Parathyroid adenoma (tissue), 2 donors: ENCODE results near the gene NRP2.

Experiments
- H2AFZ ChIP-seq: fragments of 300-600 bp; sonication (generic); one replicate; pipeline ENCODE4 v1.7.0; 2017; ENCODE audit warnings: antibody characterized with exemption, mild to moderate bottlenecking
- H3K27ac ChIP-seq: fragments of 300-600 bp; sonication (generic); one replicate; pipeline ENCODE4 v1.7.0; 2017
- H3K27me3 ChIP-seq: fragments of 300-600 bp; sonication (generic); one replicate; pipeline ENCODE4 v1.7.0; 2017; ENCODE audit warnings: low read length; ENCODE audit not compliant: control insufficient read depth, insufficient read depth
- H3K36me3 ChIP-seq: fragments of 300-600 bp; sonication (generic); one replicate; pipeline ENCODE4 v1.7.0; 2017; ENCODE audit warnings: low read length; ENCODE audit not compliant: control insufficient read depth, insufficient read depth
- H3K4me1 ChIP-seq: fragments of 300-600 bp; sonication (generic); one replicate; pipeline ENCODE4 v1.7.0; 2017; ENCODE audit warnings: control low read depth
- H3K4me2 ChIP-seq: fragments of 300-600 bp; sonication (generic); one replicate; pipeline ENCODE4 v1.7.0; 2017; ENCODE audit warnings: low read length
- H3K4me3 ChIP-seq: fragments of 300-600 bp; sonication (generic); one replicate; pipeline ENCODE4 v1.7.0; 2017; ENCODE audit warnings: low read depth, low read length
- H3K79me2 ChIP-seq: fragments of 300-600 bp; sonication (generic); one replicate; pipeline ENCODE4 v1.7.0; 2017; ENCODE audit warnings: control low read depth
- H3K9ac ChIP-seq: fragments of 300-600 bp; sonication (generic); one replicate; pipeline ENCODE4 v1.7.0; 2017; ENCODE audit warnings: mild to moderate bottlenecking
- H3K9me3 ChIP-seq: fragments of 300-600 bp; sonication (generic); one replicate; pipeline ENCODE4 v1.7.0; 2017; ENCODE audit warnings: low read length; ENCODE audit not compliant: control insufficient read depth
- TF ChIP-seq, protein P1 (sequence below): fragments of 300-600 bp; sonication (generic); IDR thresholded peaks from one replicate; pipeline ENCODE4 v1.7.0; 2017; ENCODE audit warnings: antibody characterized with exemption, mild to moderate bottlenecking
- donor health status: primary hyperparathyroidism.

Gene NRP2

DNA sequence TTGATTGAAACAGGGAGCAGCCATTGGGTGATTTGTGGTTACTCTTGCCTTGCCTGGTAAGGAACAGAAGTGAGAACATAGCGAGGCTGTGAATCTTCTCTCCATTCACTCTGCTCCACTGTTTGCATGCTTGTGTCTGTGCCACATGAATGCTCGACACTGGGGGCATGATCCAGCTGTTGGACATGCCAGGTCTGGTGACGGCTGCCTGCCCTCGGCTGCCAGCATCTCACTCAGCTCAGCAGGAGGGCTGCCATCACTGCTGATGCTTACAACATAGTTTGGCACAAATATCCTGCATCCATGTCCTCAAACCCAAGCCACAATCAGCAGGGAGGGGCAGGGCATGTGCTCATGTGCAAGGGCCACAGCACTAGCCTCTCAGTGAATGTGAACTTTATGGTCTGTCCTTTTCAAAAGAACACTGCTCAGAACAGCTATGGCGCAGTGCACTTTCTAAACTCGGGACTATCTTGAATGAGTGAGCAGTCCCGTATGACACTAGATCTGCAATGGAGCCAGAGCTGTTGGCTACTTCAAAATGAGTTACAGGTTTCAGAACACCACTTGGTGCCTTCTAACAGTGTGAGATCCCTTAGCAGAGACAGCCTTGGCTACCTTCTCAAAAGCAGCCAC, 126.3 kb downstream of the NRP2 start:
- H3K4me1 ChIP-seq: no peaks in the 10 kb centered on the region

DNA sequence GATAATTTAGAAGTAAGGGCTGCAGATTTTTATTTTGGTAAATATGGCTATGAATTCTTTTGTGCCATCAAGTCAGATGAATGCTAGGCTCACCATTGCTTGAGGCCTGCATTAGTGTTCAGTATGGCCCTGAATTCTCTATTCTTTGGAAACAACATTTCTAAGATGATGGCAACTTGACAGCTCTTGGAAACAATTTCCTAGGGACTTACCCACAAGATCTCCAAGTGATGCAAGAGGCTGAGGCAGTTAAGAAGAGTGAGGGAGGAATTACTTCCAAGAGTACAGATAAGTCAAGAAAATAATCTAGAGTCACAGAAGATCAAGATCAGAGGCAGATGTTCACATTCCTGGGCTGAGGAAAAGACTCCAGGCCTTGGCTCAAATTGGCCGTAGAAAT, 129.1 kb downstream of the NRP2 start:
- Histone ChIP-seq H3K9me3 (no peaks in the 10 kb centered on the region), H3K4me3 (no peak overlapping the region), H3K36me3 (no peaks in the 10 kb centered on the region), H3K27ac (no peak overlapping the region), H3K4me1 (no peaks in the 10 kb centered on the region), H3K9ac (no peak overlapping the region), H3K27me3 (no peaks in the 10 kb centered on the region), H3K4me2 (no peak overlapping the region), H2AFZ (no peak overlapping the region), H3K79me2 (no peaks in the 10 kb centered on the region)
- TF ChIP-seq, protein P1, sequence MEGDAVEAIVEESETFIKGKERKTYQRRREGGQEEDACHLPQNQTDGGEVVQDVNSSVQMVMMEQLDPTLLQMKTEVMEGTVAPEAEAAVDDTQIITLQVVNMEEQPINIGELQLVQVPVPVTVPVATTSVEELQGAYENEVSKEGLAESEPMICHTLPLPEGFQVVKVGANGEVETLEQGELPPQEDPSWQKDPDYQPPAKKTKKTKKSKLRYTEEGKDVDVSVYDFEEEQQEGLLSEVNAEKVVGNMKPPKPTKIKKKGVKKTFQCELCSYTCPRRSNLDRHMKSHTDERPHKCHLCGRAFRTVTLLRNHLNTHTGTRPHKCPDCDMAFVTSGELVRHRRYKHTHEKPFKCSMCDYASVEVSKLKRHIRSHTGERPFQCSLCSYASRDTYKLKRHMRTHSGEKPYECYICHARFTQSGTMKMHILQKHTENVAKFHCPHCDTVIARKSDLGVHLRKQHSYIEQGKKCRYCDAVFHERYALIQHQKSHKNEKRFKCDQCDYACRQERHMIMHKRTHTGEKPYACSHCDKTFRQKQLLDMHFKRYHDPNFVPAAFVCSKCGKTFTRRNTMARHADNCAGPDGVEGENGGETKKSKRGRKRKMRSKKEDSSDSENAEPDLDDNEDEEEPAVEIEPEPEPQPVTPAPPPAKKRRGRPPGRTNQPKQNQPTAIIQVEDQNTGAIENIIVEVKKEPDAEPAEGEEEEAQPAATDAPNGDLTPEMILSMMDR: no peak

More for the DNA sequence above, 126.3 kb downstream of the NRP2 start:
- Histone ChIP-seq H3K9me3 (no peaks in the 10 kb centered on the region), H3K79me2 (no peaks in the 10 kb centered on the region), H3K4me2 (no peak overlapping the region), H3K9ac (no peak overlapping the region), H3K4me3 (no peak overlapping the region), H3K27me3 (no peaks in the 10 kb centered on the region), H3K27ac (no peak overlapping the region), H2AFZ (no peak overlapping the region), H3K36me3 (no peaks in the 10 kb centered on the region)
- TF ChIP-seq, protein P1: no peak

DNA sequence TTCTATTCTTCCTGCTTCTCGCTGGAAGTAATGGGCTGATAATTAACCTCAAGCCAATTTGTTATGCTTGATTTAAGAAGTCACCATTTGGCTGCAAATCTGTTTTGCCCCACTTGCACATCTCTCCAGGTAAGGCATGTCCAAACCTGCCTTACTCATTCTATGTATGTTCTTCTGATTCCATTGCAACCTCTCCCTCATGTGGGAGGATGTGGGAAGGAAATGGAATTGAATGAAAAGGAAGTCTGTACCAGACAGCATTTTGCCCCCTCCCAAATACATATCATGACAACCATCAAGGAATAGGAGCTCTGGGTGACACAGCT, 131.7 kb downstream of the NRP2 start:
- TF ChIP-seq, protein P1: no peak
- H3K79me2 ChIP-seq: no peaks in the 10 kb centered on the region
- no peak overlapping the region for H3K4me3 ChIP-seq
- no peak overlapping the region for H2AFZ ChIP-seq
- H3K9me3 ChIP-seq: no peaks in the 10 kb centered on the region
- no peak overlapping the region for H3K27ac ChIP-seq
- no peak overlapping the region for H3K4me2 ChIP-seq
- H3K27me3 ChIP-seq: no peaks in the 10 kb centered on the region
- no peaks in the 10 kb centered on the region for H3K4me1 ChIP-seq
- H3K9ac ChIP-seq: no peak overlapping the region
- H3K36me3 ChIP-seq: no peaks in the 10 kb centered on the region

DNA sequence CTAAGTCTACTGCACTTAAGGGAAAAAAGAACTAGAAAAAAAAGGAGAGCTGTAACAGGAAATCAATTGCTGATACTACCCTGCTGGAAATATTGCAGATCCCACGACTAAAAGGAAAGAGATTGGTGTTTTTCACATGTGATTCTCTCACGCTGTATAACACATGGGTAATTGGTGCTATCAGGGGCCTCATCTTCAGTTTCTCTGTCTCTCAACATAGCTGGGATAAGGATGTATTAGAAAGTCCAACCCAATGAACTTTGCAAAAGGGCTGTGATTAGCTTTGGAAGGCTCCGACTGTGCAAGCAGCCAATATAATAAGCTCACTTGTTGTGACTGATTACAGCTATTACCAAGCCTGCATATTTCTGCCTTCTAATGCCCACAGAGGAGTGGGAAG, 133.4 kb downstream of the NRP2 start:
- H3K4me1 ChIP-seq: no peaks in the 10 kb centered on the region
- no peak overlapping the region for H3K27ac ChIP-seq
- no peak overlapping the region for H3K4me3 ChIP-seq
- no peaks in the 10 kb centered on the region for H3K79me2 ChIP-seq
- TF ChIP-seq, protein P1: no peak
- no peaks in the 10 kb centered on the region for H3K36me3 ChIP-seq
- H3K9me3 ChIP-seq: no peaks in the 10 kb centered on the region
- H3K4me2 ChIP-seq: no peak overlapping the region
- no peaks in the 10 kb centered on the region for H3K27me3 ChIP-seq
- no peak overlapping the region for H3K9ac ChIP-seq
- H2AFZ ChIP-seq: no peak overlapping the region

DNA sequence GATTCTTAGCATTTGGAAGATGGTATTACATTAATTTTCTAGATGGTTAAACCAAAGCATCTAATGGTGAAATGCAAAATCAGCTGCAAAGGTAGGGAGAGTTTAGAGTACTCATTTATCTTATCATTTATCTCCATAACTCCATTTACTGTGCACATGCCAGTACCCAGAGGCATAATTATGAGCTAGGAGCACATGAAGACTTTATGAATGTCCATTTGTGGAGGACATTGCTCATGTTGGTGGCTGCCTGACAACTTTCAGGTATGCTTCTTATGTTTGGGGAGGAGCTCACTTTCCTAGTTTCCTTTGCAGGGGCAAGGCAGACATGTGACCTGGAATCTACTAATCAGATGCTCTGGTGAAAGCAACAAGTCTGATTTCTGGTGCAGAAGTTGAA, 134.0 kb downstream of the NRP2 start:
- no peaks in the 10 kb centered on the region for H3K79me2 ChIP-seq
- no peak overlapping the region for H3K4me2 ChIP-seq
- no peak overlapping the region for H3K9ac ChIP-seq
- H3K9me3 ChIP-seq: no peaks in the 10 kb centered on the region
- H3K36me3 ChIP-seq: no peaks in the 10 kb centered on the region
- no peak overlapping the region for H3K4me3 ChIP-seq
- TF ChIP-seq, protein P1: no peak
- no peak overlapping the region for H2AFZ ChIP-seq
- no peaks in the 10 kb centered on the region for H3K4me1 ChIP-seq
- H3K27ac ChIP-seq: no peak overlapping the region
- no peaks in the 10 kb centered on the region for H3K27me3 ChIP-seq
